CD14-positive monocyte (primary cell): ENCODE data around the gene SERPINB1. TPM values are rescaled to one million over a fixed set of nuclear protein-coding genes. Genes with fewer than 3 reads are reported as not detected.

Experiments used
- DNase-seq, 3 donors: peaks; one replicate each; pipeline ENCODE4 v3.0.0-alpha.2; 2011 to 2022
- H2AFZ ChIP-seq: 2 replicates; pipeline ENCODE4 v1.6.0; 2012; ENCODE audit warnings: mild to moderate bottlenecking, low read depth, low read length, inconsistent platforms; ENCODE audit not compliant: insufficient read depth, poor library complexity, severe bottlenecking
- H3K27ac ChIP-seq, 2 donors: 1 replicate in 1 of 2; 2 replicates in 1 of 2; pipeline ENCODE4 v1.5.1; 2012 to 2013; ENCODE audit warnings: low read length in 2 of 2, control low read depth in 1 of 2, inconsistent platforms in 1 of 2, low read depth in 1 of 2, mild to moderate bottlenecking in 1 of 2
- H3K27me3 ChIP-seq, 2 donors: one replicate each; pipeline versions ENCODE4 v1.6.0 to v1.6.1; 2011 to 2013; ENCODE audit warnings: low read length in 2 of 2; ENCODE audit not compliant: control insufficient read depth in 2 of 2, insufficient read depth in 2 of 2
- H3K36me3 ChIP-seq, 2 donors: replicated peaks in 1 of 2; 1 replicate in 1 of 2; 2 replicates in 1 of 2; pipeline versions ENCODE4 v1.5.1 to v1.6.1; 2012 to 2013; ENCODE audit warnings: low read length in 2 of 2, control low read depth in 1 of 2, inconsistent platforms in 1 of 2, mild to moderate bottlenecking in 1 of 2; ENCODE audit not compliant: insufficient read depth in 2 of 2, control insufficient read depth in 1 of 2
- H3K4me1 ChIP-seq, 2 donors: 1 replicate in 1 of 2; 2 replicates in 1 of 2; pipeline versions ENCODE4 v1.5.1 to v1.6.1; 2012 to 2013; ENCODE audit warnings: low read length in 2 of 2, control low read depth in 1 of 2, inconsistent platforms in 1 of 2, mild to moderate bottlenecking in 1 of 2, moderate library complexity in 1 of 2; ENCODE audit not compliant: insufficient read depth in 2 of 2, control insufficient read depth in 1 of 2
- H3K4me2 ChIP-seq: replicated peaks from 2 replicates; pipeline ENCODE3; 2012; ENCODE audit warnings: low read length, moderate library complexity, mild to moderate bottlenecking; ENCODE audit not compliant: poor library complexity, severe bottlenecking; ENCODE audit errors: extremely low read depth
- H3K4me3 ChIP-seq, 3 experiments: fragments of 200-600 bp in 1 of 3; sonication (generic) in 1 of 3; replicated peaks in 1 of 3; 1 replicate in 2 of 3; 2 replicates in 1 of 3; pipeline ENCODE4 v1.5.1; 2011 to 2013; ENCODE audit warnings: low read length in 3 of 3, mild to moderate bottlenecking in 3 of 3, control low read depth in 2 of 3, low read depth in 2 of 3, inconsistent platforms in 1 of 3, moderate library complexity in 1 of 3
- H3K79me2 ChIP-seq: 2 replicates; pipeline ENCODE4 v1.6.0; 2012; ENCODE audit warnings: mild to moderate bottlenecking, control low read depth, inconsistent platforms, low read length, moderate library complexity; ENCODE audit not compliant: insufficient read depth
- H3K9ac ChIP-seq: 2 replicates; pipeline ENCODE4 v1.6.0; 2017; ENCODE audit warnings: low read length, mild to moderate bottlenecking; ENCODE audit not compliant: insufficient read depth, poor library complexity, severe bottlenecking
- H3K9me3 ChIP-seq, 2 donors: replicated peaks in 1 of 2; 1 replicate in 1 of 2; 2 replicates in 1 of 2; pipeline versions ENCODE4 v1.5.1 to v1.6.1; 2012 to 2013; ENCODE audit warnings: low read length in 2 of 2, control low read depth in 1 of 2; ENCODE audit not compliant: control insufficient read depth in 1 of 2, insufficient read depth in 1 of 2
- H4K20me1 ChIP-seq: 2 replicates; pipeline ENCODE4 v1.6.0; 2012; ENCODE audit warnings: mild to moderate bottlenecking, low read length, control low read depth, moderate library complexity; ENCODE audit not compliant: insufficient read depth
- H3K27ac Mint-ChIP-seq, 7 donors: one replicate each; pipeline ENCODE4 v1.8.0; 2020; ENCODE audit warnings: mild to moderate bottlenecking in 7 of 7, mixed read lengths in 7 of 7, moderate library complexity in 6 of 7, inconsistent platforms in 2 of 7
- H3K27me3 Mint-ChIP-seq, 3 donors: one replicate each; pipeline ENCODE4 v1.8.0; 2021 to 2022; ENCODE audit warnings: low read depth in 3 of 3, mild to moderate bottlenecking in 3 of 3, mixed read lengths in 3 of 3, moderate library complexity in 3 of 3, inconsistent platforms in 1 of 3
- H3K36me3 Mint-ChIP-seq, 2 donors: one replicate each; pipeline ENCODE4 v1.8.0; 2020; ENCODE audit warnings: mixed read lengths in 2 of 2, inconsistent platforms in 1 of 2, mild to moderate bottlenecking in 1 of 2
- H3K4me1 Mint-ChIP-seq: one replicate; pipeline ENCODE4 v1.8.0; 2020; ENCODE audit warnings: mild to moderate bottlenecking, mixed read lengths
- H3K4me3 Mint-ChIP-seq, 2 donors: one replicate each; pipeline ENCODE4 v1.8.0; 2020; ENCODE audit warnings: mild to moderate bottlenecking in 2 of 2, mixed read lengths in 2 of 2, moderate library complexity in 1 of 2
- H3K9me3 Mint-ChIP-seq, 7 donors: one replicate each; pipeline ENCODE4 v1.8.0; 2020 to 2022; ENCODE audit warnings: mixed read lengths in 7 of 7, mild to moderate bottlenecking in 6 of 7, moderate library complexity in 6 of 7, inconsistent platforms in 2 of 7
- WGBS: methylation state at CpG from one replicate; pipeline ENCODE4 v1.1.5; 2013; ENCODE audit warnings: missing lambda C conversion rate; ENCODE audit not compliant: insufficient coverage; 5-methylcytosine and 5-hydroxymethylcytosine counted together
- intact Hi-C, 2 donors: fragments of 100-400 bp; cut with micrococcal nuclease; formaldehyde crosslinking; loops; one replicate each; pipeline versions ENCODE4 v1.15.0 to v1.15.1; 2023
- polyA plus RNA-seq, 3 donors: library from polyadenylated mRNA; depleted of rRNA in 1 of 3; unstranded in 2 of 3; stranded (reverse) in 1 of 3; fragments of 300-500 nt in 2 of 3; fragments of >200 nt in 1 of 3; fragmentation: Illumina TruSeq in 2 of 3; gene quantifications; 1 replicate in 2 of 3; 2 replicates in 1 of 3; pipeline ENCODE4 v1.2.3, GENCODE V29; 2012 to 2021
- TF ChIP-seq, protein P1 (sequence below): fragments of 200-600 bp; IDR thresholded peaks from one replicate; pipeline ENCODE4 v1.8.0; 2022; ENCODE audit warnings: antibody characterized with exemption, mild to moderate bottlenecking

Gene SERPINB1
- polyA plus RNA-seq, 3 donors, result 126 to 307 (median 306) TPM

DNA sequence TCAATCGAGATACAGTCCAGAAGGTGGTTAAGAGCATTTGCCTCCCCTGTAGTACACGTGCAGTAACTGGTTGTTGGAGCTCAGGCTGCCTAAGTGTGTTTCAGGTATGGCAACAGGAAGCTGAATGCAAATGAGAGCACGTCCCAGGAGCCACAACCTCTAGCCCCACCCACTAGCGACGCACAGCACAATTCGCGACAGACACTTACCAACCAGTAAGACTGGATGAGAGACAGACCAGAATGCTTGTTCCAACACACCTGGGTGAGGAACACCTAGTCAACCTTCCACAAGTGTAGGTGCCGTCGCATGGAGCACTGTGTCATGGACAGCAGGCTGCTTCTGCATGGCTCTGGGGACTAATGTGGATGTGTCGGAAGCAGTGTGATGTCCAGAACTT lies 7.2 kb upstream of the SERPINB1 start:
- Histone ChIP-seq H3K79me2 (no peaks in the 10 kb centered on the region), H3K9me3 (no peaks in the 10 kb centered on the region), H3K4me2 (no peak overlapping the region), H3K36me3 (no peaks in the 10 kb centered on the region), H3K4me3 (no peak overlapping the region), H3K4me1 (peaks cover 28 to 34% of the 10 kb centered on the region in 2 donors), H3K27me3 (no peaks in the 10 kb centered on the region), H2AFZ (no peak overlapping the region), H4K20me1 (no peaks in the 10 kb centered on the region), H3K9ac (no peak overlapping the region), H3K27ac (no peak overlapping the region)
- Mint-ChIP-seq H3K27me3 (peaks cover 0 to 2% (median 0%) of the 10 kb centered on the region in 3 donors), H3K4me1 (peaks cover 45% of the 10 kb centered on the region), H3K4me3 (no peak overlapping the region), H3K9me3 (peaks cover 0 to 3% (median 0%) of the 10 kb centered on the region in 7 donors), H3K36me3 (no peaks in the 10 kb centered on the region), H3K27ac (peak overlapping the region in 4 of 7 donors; percentile 3 to 57 (median 40))
- DNase-seq, result no peak
- WGBS, result 60% methylated on average over 1 of the region's 10 CpGs
- intact Hi-C loops, result loop anchor here in 1 of 2 donors (5.0 to 10.0 kb wide), 4 partner anchors 46 to 206 kb away; no protein-coding TSS in a partner anchor
- TF ChIP-seq, protein P1, sequence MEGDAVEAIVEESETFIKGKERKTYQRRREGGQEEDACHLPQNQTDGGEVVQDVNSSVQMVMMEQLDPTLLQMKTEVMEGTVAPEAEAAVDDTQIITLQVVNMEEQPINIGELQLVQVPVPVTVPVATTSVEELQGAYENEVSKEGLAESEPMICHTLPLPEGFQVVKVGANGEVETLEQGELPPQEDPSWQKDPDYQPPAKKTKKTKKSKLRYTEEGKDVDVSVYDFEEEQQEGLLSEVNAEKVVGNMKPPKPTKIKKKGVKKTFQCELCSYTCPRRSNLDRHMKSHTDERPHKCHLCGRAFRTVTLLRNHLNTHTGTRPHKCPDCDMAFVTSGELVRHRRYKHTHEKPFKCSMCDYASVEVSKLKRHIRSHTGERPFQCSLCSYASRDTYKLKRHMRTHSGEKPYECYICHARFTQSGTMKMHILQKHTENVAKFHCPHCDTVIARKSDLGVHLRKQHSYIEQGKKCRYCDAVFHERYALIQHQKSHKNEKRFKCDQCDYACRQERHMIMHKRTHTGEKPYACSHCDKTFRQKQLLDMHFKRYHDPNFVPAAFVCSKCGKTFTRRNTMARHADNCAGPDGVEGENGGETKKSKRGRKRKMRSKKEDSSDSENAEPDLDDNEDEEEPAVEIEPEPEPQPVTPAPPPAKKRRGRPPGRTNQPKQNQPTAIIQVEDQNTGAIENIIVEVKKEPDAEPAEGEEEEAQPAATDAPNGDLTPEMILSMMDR, result no peak

DNA sequence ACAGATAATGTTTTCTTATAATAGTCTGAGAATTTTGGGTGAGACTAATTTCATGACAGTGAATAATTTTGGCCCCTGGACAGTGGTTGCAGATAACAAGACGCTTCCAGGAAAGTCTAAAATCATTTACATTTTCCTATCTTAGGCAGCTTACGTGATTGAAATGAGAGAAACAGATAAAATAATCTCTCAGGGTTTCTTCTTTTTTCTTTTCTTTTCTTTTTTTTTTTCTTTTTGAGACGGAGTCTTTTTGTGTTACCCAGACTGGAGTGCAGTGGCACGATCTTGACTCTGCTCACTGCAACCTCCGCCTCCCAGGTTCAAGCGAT lies 4.2 kb upstream of the SERPINB1 start:
- H3K4me3 Mint-ChIP-seq, result peak overlapping the region; percentile 43 to 60
- no peaks in the 10 kb centered on the region for H3K36me3 Mint-ChIP-seq
- H3K27ac Mint-ChIP-seq, result peak overlapping the region in 6 of 7 donors; percentile 81 to 99 (median 93)
- no peak overlapping the region for H2AFZ ChIP-seq
- H3K9me3 Mint-ChIP-seq, result peaks cover 0 to 3% (median 0%) of the 10 kb centered on the region in 7 donors
- no peak overlapping the region for H3K9ac ChIP-seq
- peaks cover 23% of the 10 kb centered on the region for H3K79me2 ChIP-seq
- no peak for DNase-seq
- H3K4me1 ChIP-seq, result peaks cover 24 to 44% of the 10 kb centered on the region in 2 donors
- WGBS, result 94% methylated on average over 3 of the region's 6 CpGs
- intact Hi-C loops, result loop anchor here in 1 of 2 donors (5.0 to 10.0 kb wide), 4 partner anchors 49 to 209 kb away; no protein-coding TSS in a partner anchor
- no peaks in the 10 kb centered on the region for H3K27me3 ChIP-seq
- H3K27me3 Mint-ChIP-seq, result no peaks in the 10 kb centered on the region
- H3K4me3 ChIP-seq, result peak overlapping the region in 1 of 3 experiments; percentile 38
- peaks cover 5% of the 10 kb centered on the region for H4K20me1 ChIP-seq
- H3K36me3 ChIP-seq, result no peaks in the 10 kb centered on the region
- TF ChIP-seq, protein P1, result no peak
- peak overlapping the region; percentile 43 to 73 for H3K27ac ChIP-seq
- H3K9me3 ChIP-seq, result no peaks in the 10 kb centered on the region
- peaks cover 50% of the 10 kb centered on the region for H3K4me1 Mint-ChIP-seq
- H3K4me2 ChIP-seq, result peak overlapping the region; percentile 49
